ENCODE measurements around the gene TMEM108. TPM values are rescaled to one million over a fixed set of nuclear protein-coding genes. Genes with fewer than 3 reads are reported as not detected.

Gene TMEM108
- total and polyA plus RNA-seq, 2 donors (not counting 1 experiment from before 2014, with no cell fraction given): 0.10 to 0.17 TPM

- H3K9me3 ChIP-seq (ENCODE audit: control insufficient read depth, insufficient read depth, low read depth, low read length): no peaks in the 10 kb centered on the region
- no peaks in the 10 kb centered on the region for H4K20me1 ChIP-seq (ENCODE audit: control insufficient read depth, extremely low read depth, insufficient read depth, low read length)
- peak overlapping the region; percentile 83 for H3K4me2 ChIP-seq (ENCODE audit: extremely low read depth, insufficient read depth, low read length)
- H3K4me3 ChIP-seq (replicated peaks in 1 of 4; ENCODE audit: control extremely low read depth in 1 of 4, insufficient read depth in 1 of 4, low read depth in 3 of 4, low read length in 4 of 4): peak overlapping the region in 2 of 4 experiments; percentile 60 to 73
- H3K9ac ChIP-seq (ENCODE audit: insufficient read depth, low read length): no peak overlapping the region
- peaks cover 20% of the 10 kb centered on the region for H3K27me3 ChIP-seq (ENCODE audit: control insufficient read depth, insufficient read depth, low read length)
- TF ChIP-seq EZH2 (IDR thresholded peaks at IDR 0.05; ENCODE audit: low read length, missing control alignments) (no peak), CTCF (conservative IDR thresholded peaks at IDR 0.05 in 1 of 2, IDR thresholded peaks at IDR 0.05 in 1 of 2; ENCODE audit: low read depth in 1 of 2, low read length in 2 of 2) (no peak)
- H3K36me3 ChIP-seq (ENCODE audit: control insufficient read depth, insufficient read depth, low read length): no peaks in the 10 kb centered on the region
- no peaks in the 10 kb centered on the region for H3K79me2 ChIP-seq (ENCODE audit: control insufficient read depth, insufficient read depth, low read length)
- H2AFZ ChIP-seq (ENCODE audit: low read length): peak overlapping the region; percentile 29
- H3K27ac ChIP-seq (ENCODE audit: insufficient read depth, low read length): no peak overlapping the region
- no peak for DNase-seq (ENCODE audit: low read depth in 2 of 2)
- peaks cover 2% of the 10 kb centered on the region for H3K4me1 ChIP-seq (ENCODE audit: control insufficient read depth, extremely low read depth, insufficient read depth, low read length)
These were observed 755 bp upstream of the TMEM108 start for GRCh38 chr3:133037436-133037835.

GRCh38 chr3:133038731-133039375, 662 bp downstream of the TMEM108 start:
- DNase-seq (ENCODE audit: low read depth in 2 of 2): peak in 1 of 2 donors; percentile 2
- H2AFZ ChIP-seq (ENCODE audit: low read length): peak overlapping the region; percentile 45
- no peaks in the 10 kb centered on the region for H3K36me3 ChIP-seq (ENCODE audit: control insufficient read depth, insufficient read depth, low read length)
- H3K9me3 ChIP-seq (ENCODE audit: control insufficient read depth, insufficient read depth, low read depth, low read length): no peaks in the 10 kb centered on the region
- H3K4me2 ChIP-seq (ENCODE audit: extremely low read depth, insufficient read depth, low read length): peak overlapping the region; percentile 83
- H3K27ac ChIP-seq (ENCODE audit: insufficient read depth, low read length): no peak overlapping the region
- TF ChIP-seq EZH2 (IDR thresholded peaks at IDR 0.05; ENCODE audit: low read length, missing control alignments): peak; percentile 21
- no peak for TF ChIP-seq CTCF (conservative IDR thresholded peaks at IDR 0.05 in 1 of 2, IDR thresholded peaks at IDR 0.05 in 1 of 2; ENCODE audit: low read depth in 1 of 2, low read length in 2 of 2)
- no peaks in the 10 kb centered on the region for H3K79me2 ChIP-seq (ENCODE audit: control insufficient read depth, insufficient read depth, low read length)
- no peak overlapping the region for H3K9ac ChIP-seq (ENCODE audit: insufficient read depth, low read length)
- peaks cover 20% of the 10 kb centered on the region for H3K27me3 ChIP-seq (ENCODE audit: control insufficient read depth, insufficient read depth, low read length)
- peaks cover 2% of the 10 kb centered on the region for H3K4me1 ChIP-seq (ENCODE audit: control insufficient read depth, extremely low read depth, insufficient read depth, low read length)
- H4K20me1 ChIP-seq (ENCODE audit: control insufficient read depth, extremely low read depth, insufficient read depth, low read length): no peaks in the 10 kb centered on the region
- peak overlapping the region; percentile 15 to 73 (median 56) for H3K4me3 ChIP-seq (replicated peaks in 1 of 4; ENCODE audit: control extremely low read depth in 1 of 4, insufficient read depth in 1 of 4, low read depth in 3 of 4, low read length in 4 of 4)

DNA sequence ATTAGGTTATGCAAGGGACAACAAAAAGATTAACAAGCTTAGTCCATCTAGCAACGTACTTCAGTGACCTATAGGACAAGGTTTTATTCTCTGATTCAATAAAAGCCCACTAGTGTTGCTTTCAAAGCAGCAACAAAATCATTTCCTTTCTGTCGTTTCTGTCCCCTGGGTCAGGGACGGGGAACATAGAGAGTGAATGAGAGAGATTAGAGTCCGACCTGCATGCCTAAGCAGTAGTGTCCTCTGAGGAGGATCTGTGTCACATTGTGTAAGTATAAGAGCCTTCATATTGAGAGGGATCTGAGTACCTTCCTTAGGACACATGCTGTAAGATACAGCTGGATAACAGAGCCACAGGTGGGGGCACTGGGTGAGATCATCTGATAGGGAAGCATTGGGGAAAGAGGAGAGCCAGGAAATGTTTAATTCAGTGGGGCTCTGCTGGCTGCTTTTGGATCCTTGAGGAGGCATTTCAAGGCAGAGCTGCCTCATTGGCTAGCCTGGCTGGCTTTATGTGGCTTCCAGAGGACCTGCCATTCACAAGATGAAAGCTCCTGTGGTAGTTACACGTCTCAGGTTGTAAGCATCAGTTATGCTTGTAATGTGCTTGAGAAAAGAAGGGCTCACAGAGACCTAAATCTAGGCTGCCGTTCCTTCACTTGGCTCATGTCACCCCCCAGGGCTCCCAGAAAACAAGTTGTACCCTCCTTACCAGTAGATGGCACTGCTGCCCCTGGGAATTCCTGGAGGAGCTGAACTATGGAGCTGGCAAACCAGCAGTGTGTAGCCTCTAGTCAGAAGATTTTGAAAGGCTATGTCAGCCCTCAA, 2.7 kb downstream of the TMEM108 start:
- no peak overlapping the region for H3K27ac ChIP-seq (ENCODE audit: insufficient read depth, low read length)

More for the DNA sequence above, 2.7 kb downstream of the TMEM108 start:
- Histone ChIP-seq H3K4me2 (ENCODE audit: extremely low read depth, insufficient read depth, low read length) (no peak overlapping the region), H3K36me3 (ENCODE audit: control insufficient read depth, insufficient read depth, low read length) (no peaks in the 10 kb centered on the region), H3K9me3 (ENCODE audit: control insufficient read depth, insufficient read depth, low read depth, low read length) (no peaks in the 10 kb centered on the region), H3K27me3 (ENCODE audit: control insufficient read depth, insufficient read depth, low read length) (peaks cover 20% of the 10 kb centered on the region), H2AFZ (ENCODE audit: low read length) (peak overlapping the region; percentile 24), H3K4me1 (ENCODE audit: control insufficient read depth, extremely low read depth, insufficient read depth, low read length) (peaks cover 2% of the 10 kb centered on the region), H3K9ac (ENCODE audit: insufficient read depth, low read length) (no peak overlapping the region), H4K20me1 (ENCODE audit: control insufficient read depth, extremely low read depth, insufficient read depth, low read length) (no peaks in the 10 kb centered on the region), H3K79me2 (ENCODE audit: control insufficient read depth, insufficient read depth, low read length) (no peaks in the 10 kb centered on the region), H3K4me3 (replicated peaks in 1 of 4; ENCODE audit: control extremely low read depth in 1 of 4, insufficient read depth in 1 of 4, low read depth in 3 of 4, low read length in 4 of 4) (no peak overlapping the region)
- peak; percentile 58 to 82 for DNase-seq (ENCODE audit: low read depth in 2 of 2)
- TF ChIP-seq EZH2 (IDR thresholded peaks at IDR 0.05; ENCODE audit: low read length, missing control alignments) (no peak), CTCF (conservative IDR thresholded peaks at IDR 0.05 in 1 of 2, IDR thresholded peaks at IDR 0.05 in 1 of 2; ENCODE audit: low read depth in 1 of 2, low read length in 2 of 2) (peak; percentile 85 to 91)
